Hepatocyte (in vitro differentiated cells): ENCODE measurements around the gene NHERF2.

Source experiments
- EZH2 ChIP-seq: fragments of 200-600 bp; sonication (generic); IDR thresholded peaks from 2 replicates; pipeline ENCODE4 v1.6.1; 2016; ENCODE audit warnings: antibody characterized with exemption, mild to moderate bottlenecking, borderline replicate concordance
- EZH2phosphoT487 ChIP-seq: fragments of 200-600 bp; sonication (generic); IDR thresholded peaks from one replicate; pipeline ENCODE4 v1.6.1; 2018; ENCODE audit warnings: antibody characterized with exemption, mild to moderate bottlenecking, low read depth, moderate library complexity; ENCODE audit not compliant: unreplicated experiment, severe bottlenecking
- TF ChIP-seq, protein P1 (sequence below): fragments of 200-600 bp; sonication (generic); IDR thresholded peaks from 2 replicates; pipeline ENCODE4 v1.5.1; 2016; ENCODE audit warnings: antibody characterized with exemption, mild to moderate bottlenecking; ENCODE audit not compliant: poor library complexity

- TF ChIP-seq, protein P1, sequence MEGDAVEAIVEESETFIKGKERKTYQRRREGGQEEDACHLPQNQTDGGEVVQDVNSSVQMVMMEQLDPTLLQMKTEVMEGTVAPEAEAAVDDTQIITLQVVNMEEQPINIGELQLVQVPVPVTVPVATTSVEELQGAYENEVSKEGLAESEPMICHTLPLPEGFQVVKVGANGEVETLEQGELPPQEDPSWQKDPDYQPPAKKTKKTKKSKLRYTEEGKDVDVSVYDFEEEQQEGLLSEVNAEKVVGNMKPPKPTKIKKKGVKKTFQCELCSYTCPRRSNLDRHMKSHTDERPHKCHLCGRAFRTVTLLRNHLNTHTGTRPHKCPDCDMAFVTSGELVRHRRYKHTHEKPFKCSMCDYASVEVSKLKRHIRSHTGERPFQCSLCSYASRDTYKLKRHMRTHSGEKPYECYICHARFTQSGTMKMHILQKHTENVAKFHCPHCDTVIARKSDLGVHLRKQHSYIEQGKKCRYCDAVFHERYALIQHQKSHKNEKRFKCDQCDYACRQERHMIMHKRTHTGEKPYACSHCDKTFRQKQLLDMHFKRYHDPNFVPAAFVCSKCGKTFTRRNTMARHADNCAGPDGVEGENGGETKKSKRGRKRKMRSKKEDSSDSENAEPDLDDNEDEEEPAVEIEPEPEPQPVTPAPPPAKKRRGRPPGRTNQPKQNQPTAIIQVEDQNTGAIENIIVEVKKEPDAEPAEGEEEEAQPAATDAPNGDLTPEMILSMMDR, result no peak
- TF ChIP-seq EZH2 (peak; percentile 22), EZH2phosphoT487 (no peak)
These were observed 46.5 kb upstream of the NHERF2 start for GRCh38 chr16:1980030-1980769.
